ENCODE data around the gene LIMCH1. TPM values are rescaled to one million over a fixed set of nuclear protein-coding genes. Genes with fewer than 3 reads are reported as not detected.

LIMCH1 gene
- polyA plus RNA-seq, 1 of the 3 experiments (the other 2 are of a cell fraction): 1.2 TPM

- H3K4me2 ChIP-seq: no peak overlapping the region
- H3K9me3 ChIP-seq: no peaks in the 10 kb centered on the region
- H3K4me3 ChIP-seq (ENCODE audit: low read depth in 2 of 2, low read length in 1 of 2): no peak overlapping the region
- no peaks in the 10 kb centered on the region for H3K36me3 ChIP-seq (replicated peaks in 1 of 2; ENCODE audit: control insufficient read depth in 1 of 2, insufficient read depth in 2 of 2, low read length in 1 of 2)
- no peaks in the 10 kb centered on the region for H3K27me3 ChIP-seq (ENCODE audit: insufficient read depth)
- no peak overlapping the region for H3K9ac ChIP-seq
- ChIA-PET CTCF (interaction anchor here (1.0 to 1.2 kb wide), 2 partner anchors 64 to 82 kb away, joined by 3 to 4 read pairs; no protein-coding TSS in a partner anchor), POLR2A (no interaction called here)
- no peaks in the 10 kb centered on the region for H4K20me1 ChIP-seq (ENCODE audit: insufficient read depth)
- H3K27ac ChIP-seq (ENCODE audit: low read depth in 2 of 2, low read length in 1 of 2): no peak overlapping the region
- 69% methylated on average over 5 of the region's 5 CpGs for WGBS (ENCODE audit: low lambda C conversion rate)
- no peaks in the 10 kb centered on the region for H3K4me1 ChIP-seq (ENCODE audit: control insufficient read depth in 1 of 2, insufficient read depth in 2 of 2, low read depth in 1 of 2, low read length in 1 of 2)
- no peak overlapping the region for H2AFZ ChIP-seq (ENCODE audit: low read depth)
- H3K9me2 ChIP-seq: no peaks in the 10 kb centered on the region
- no peak for DNase-seq
- TF ChIP-seq FOSL2 (IDR thresholded peaks at IDR 0.05; ENCODE audit: borderline replicate concordance, low read depth): no peak
- TF ChIP-seq MEF2A (IDR thresholded peaks at IDR 0.05; ENCODE audit: borderline replicate concordance, low read depth): no peak
- TF ChIP-seq GABPA (IDR thresholded peaks at IDR 0.05; ENCODE audit: low read depth): no peak
- TF ChIP-seq, protein P1, sequence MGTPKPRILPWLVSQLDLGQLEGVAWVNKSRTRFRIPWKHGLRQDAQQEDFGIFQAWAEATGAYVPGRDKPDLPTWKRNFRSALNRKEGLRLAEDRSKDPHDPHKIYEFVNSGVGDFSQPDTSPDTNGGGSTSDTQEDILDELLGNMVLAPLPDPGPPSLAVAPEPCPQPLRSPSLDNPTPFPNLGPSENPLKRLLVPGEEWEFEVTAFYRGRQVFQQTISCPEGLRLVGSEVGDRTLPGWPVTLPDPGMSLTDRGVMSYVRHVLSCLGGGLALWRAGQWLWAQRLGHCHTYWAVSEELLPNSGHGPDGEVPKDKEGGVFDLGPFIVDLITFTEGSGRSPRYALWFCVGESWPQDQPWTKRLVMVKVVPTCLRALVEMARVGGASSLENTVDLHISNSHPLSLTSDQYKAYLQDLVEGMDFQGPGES (IDR thresholded peaks at IDR 0.05; ENCODE audit: low read depth, low read length): no peak
- TF ChIP-seq EP300 (IDR thresholded peaks at IDR 0.05; ENCODE audit: borderline replicate concordance in 1 of 2, low read depth in 1 of 2, low read length in 1 of 2): no peak
- no peak for TF ChIP-seq RAD21 (IDR thresholded peaks at IDR 0.05; ENCODE audit: low read length)
- TF ChIP-seq SMC3 (IDR thresholded peaks at IDR 0.05; ENCODE audit: low read depth, low read length): no peak
- TF ChIP-seq, protein P2, sequence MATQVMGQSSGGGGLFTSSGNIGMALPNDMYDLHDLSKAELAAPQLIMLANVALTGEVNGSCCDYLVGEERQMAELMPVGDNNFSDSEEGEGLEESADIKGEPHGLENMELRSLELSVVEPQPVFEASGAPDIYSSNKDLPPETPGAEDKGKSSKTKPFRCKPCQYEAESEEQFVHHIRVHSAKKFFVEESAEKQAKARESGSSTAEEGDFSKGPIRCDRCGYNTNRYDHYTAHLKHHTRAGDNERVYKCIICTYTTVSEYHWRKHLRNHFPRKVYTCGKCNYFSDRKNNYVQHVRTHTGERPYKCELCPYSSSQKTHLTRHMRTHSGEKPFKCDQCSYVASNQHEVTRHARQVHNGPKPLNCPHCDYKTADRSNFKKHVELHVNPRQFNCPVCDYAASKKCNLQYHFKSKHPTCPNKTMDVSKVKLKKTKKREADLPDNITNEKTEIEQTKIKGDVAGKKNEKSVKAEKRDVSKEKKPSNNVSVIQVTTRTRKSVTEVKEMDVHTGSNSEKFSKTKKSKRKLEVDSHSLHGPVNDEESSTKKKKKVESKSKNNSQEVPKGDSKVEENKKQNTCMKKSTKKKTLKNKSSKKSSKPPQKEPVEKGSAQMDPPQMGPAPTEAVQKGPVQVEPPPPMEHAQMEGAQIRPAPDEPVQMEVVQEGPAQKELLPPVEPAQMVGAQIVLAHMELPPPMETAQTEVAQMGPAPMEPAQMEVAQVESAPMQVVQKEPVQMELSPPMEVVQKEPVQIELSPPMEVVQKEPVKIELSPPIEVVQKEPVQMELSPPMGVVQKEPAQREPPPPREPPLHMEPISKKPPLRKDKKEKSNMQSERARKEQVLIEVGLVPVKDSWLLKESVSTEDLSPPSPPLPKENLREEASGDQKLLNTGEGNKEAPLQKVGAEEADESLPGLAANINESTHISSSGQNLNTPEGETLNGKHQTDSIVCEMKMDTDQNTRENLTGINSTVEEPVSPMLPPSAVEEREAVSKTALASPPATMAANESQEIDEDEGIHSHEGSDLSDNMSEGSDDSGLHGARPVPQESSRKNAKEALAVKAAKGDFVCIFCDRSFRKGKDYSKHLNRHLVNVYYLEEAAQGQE (IDR thresholded peaks at IDR 0.05; ENCODE audit: low read depth, low read length): no peak
- no peak for TF ChIP-seq NRF1 (IDR thresholded peaks at IDR 0.05; ENCODE audit: low read depth, low read length)
- TF ChIP-seq TAF1 (IDR thresholded peaks at IDR 0.05; ENCODE audit: borderline replicate concordance, low read depth, low read length): no peak
- no peak for TF ChIP-seq RXRA (IDR thresholded peaks at IDR 0.05; ENCODE audit: borderline replicate concordance, low read depth)
- no peak for TF ChIP-seq GATA2 (CRISPR knock-in tag; IDR thresholded peaks at IDR 0.05)
- TF ChIP-seq CTCF (IDR thresholded peaks at IDR 0.05): no peak
- TF ChIP-seq CHD2 (IDR thresholded peaks at IDR 0.05; ENCODE audit: low read length, partially characterized antibody): no peak
- TF ChIP-seq FOXM1 (IDR thresholded peaks at IDR 0.05; ENCODE audit: low read depth): no peak
- no peak for TF ChIP-seq PBX3 (IDR thresholded peaks at IDR 0.05)
- no peaks in the 10 kb centered on the region for H3K79me2 ChIP-seq (ENCODE audit: insufficient read depth)
- no peaks in the 10 kb centered on the region for H3F3A ChIP-seq (replicated peaks; ENCODE audit: insufficient read depth)
Observed at GRCh38 chr4:41579526-41579925, 41.6 kb downstream of the LIMCH1 start.
